Chondrocyte (in vitro differentiated cells): ENCODE results near the gene RAB5IF. TPM values are rescaled to one million over a fixed set of nuclear protein-coding genes. Genes with fewer than 3 reads are reported as not detected.
A peak's percentile ranks its signal among the peaks of the same experiment; 100 is the strongest.

Source experiments
- DNase-seq: peaks from one replicate; pipeline ENCODE4 v3.0.0; 2021; ENCODE audit warnings: mixed read lengths, low spot score
- H3K27ac Mint-ChIP-seq: one replicate; pipeline ENCODE4 v1.8.0; 2021; ENCODE audit warnings: mild to moderate bottlenecking, moderate library complexity, mixed read lengths; ENCODE audit not compliant: unreplicated experiment
- H3K27me3 Mint-ChIP-seq: 2 replicates; pipeline ENCODE4 v1.8.0; 2021; ENCODE audit warnings: low read depth, mixed read lengths
- H3K36me3 Mint-ChIP-seq: 2 replicates; pipeline ENCODE4 v1.8.0; 2021; ENCODE audit warnings: low read depth, mixed read lengths
- H3K4me1 Mint-ChIP-seq: 2 replicates; pipeline ENCODE4 v1.8.0; 2021; ENCODE audit warnings: low read depth, mild to moderate bottlenecking, mixed read lengths
- H3K4me3 Mint-ChIP-seq: one replicate; pipeline ENCODE4 v1.8.0; 2021; ENCODE audit warnings: mild to moderate bottlenecking, moderate library complexity, mixed read lengths; ENCODE audit not compliant: unreplicated experiment
- H3K9me3 Mint-ChIP-seq: 2 replicates; pipeline ENCODE4 v1.8.0; 2021; ENCODE audit warnings: low read depth, mixed read lengths
- CTCF ChIP-seq: fragments of 200-600 bp; sonication (generic); IDR thresholded peaks from 2 replicates; pipeline ENCODE4 v1.5.0; 2021; ENCODE audit warnings: antibody characterized with exemption, mild to moderate bottlenecking, moderate library complexity
- total RNA-seq: library from RNA; stranded (reverse); gene quantifications from 3 replicates; pipeline ENCODE4 v1.2.1, GENCODE V29; 2021

The RAB5IF gene
- total RNA-seq, 1 donor from 2014 or later: 71.5 TPM

- Mint-ChIP-seq H3K4me1 (no peaks in the 10 kb centered on the region), H3K27me3 (no peaks in the 10 kb centered on the region), H3K27ac (peak overlapping the region; percentile 3), H3K36me3 (peaks cover 4% of the 10 kb centered on the region), H3K9me3 (no peaks in the 10 kb centered on the region), H3K4me3 (no peak overlapping the region)
- DNase-seq: no peak
- no peak for TF ChIP-seq CTCF
Measured at GRCh38 chr20:36647196-36648121, 41.9 kb downstream of the RAB5IF start.

GRCh38 chr20:36653456-36653855, 47.9 kb downstream of the RAB5IF start:
- H3K4me1 Mint-ChIP-seq: no peaks in the 10 kb centered on the region
- no peak for TF ChIP-seq CTCF
- H3K27me3 Mint-ChIP-seq: no peaks in the 10 kb centered on the region
- DNase-seq: peak; percentile 62
- H3K4me3 Mint-ChIP-seq: no peak overlapping the region
- H3K9me3 Mint-ChIP-seq: no peaks in the 10 kb centered on the region
- H3K36me3 Mint-ChIP-seq: peaks cover 18% of the 10 kb centered on the region
- no peak overlapping the region for H3K27ac Mint-ChIP-seq

GRCh38 chr20:36654506-36654905, 48.9 kb downstream of the RAB5IF start:
- Mint-ChIP-seq H3K27ac (no peak overlapping the region), H3K4me1 (no peaks in the 10 kb centered on the region), H3K36me3 (peaks cover 18% of the 10 kb centered on the region), H3K27me3 (no peaks in the 10 kb centered on the region), H3K4me3 (no peak overlapping the region), H3K9me3 (no peaks in the 10 kb centered on the region)
- DNase-seq: peak; percentile 59
- TF ChIP-seq CTCF: no peak

- Mint-ChIP-seq H3K4me3 (no peak overlapping the region), H3K9me3 (no peaks in the 10 kb centered on the region), H3K27ac (no peak overlapping the region), H3K27me3 (no peaks in the 10 kb centered on the region), H3K36me3 (peaks cover 18% of the 10 kb centered on the region), H3K4me1 (no peaks in the 10 kb centered on the region)
- peak; percentile 60 for DNase-seq
- no peak for TF ChIP-seq CTCF
Measured at GRCh38 chr20:36655004-36655403, 49.4 kb downstream of the RAB5IF start.

GRCh38 chr20:36656733-36657132, 51.2 kb downstream of the RAB5IF start:
- H3K27me3 Mint-ChIP-seq: no peaks in the 10 kb centered on the region

More at GRCh38 chr20:36656733-36657132, 51.2 kb downstream of the RAB5IF start:
- Mint-ChIP-seq H3K36me3 (peaks cover 21% of the 10 kb centered on the region), H3K4me1 (no peaks in the 10 kb centered on the region), H3K9me3 (no peaks in the 10 kb centered on the region), H3K27ac (no peak overlapping the region), H3K4me3 (no peak overlapping the region)
- TF ChIP-seq CTCF: no peak
- no peak for DNase-seq
